ENCODE data around the gene ITGAD. TPM values are rescaled to one million over a fixed set of nuclear protein-coding genes. Genes with fewer than 3 reads are reported as not detected.
A peak's percentile ranks its signal among the peaks of the same experiment; 100 is the strongest.

The ITGAD gene
- total and polyA plus RNA-seq, 2 of the 13 experiments (the other 11 are each of a cell fraction or from before 2014, with no cell fraction given): not detected

- TF ChIP-seq CREBL2 (CRISPR knock-in tag; IDR thresholded peaks at IDR 0.05; ENCODE audit: borderline replicate concordance) (no peak), HNRNPH1 (optimal IDR thresholded peaks at IDR 0.05; ENCODE audit: low read depth, low read length) (peak; percentile 36), ARNT (IDR thresholded peaks at IDR 0.05) (no peak), POGZ (CRISPR knock-in tag; IDR thresholded peaks at IDR 0.05) (0 out of 2 replicates have a peak, but pooled peaks have one; percentile 15), CBX5 (CRISPR knock-in tag; IDR thresholded peaks at IDR 0.05; ENCODE audit: borderline replicate concordance) (peak; percentile 68; the same call in 1 of the 2 replicates), ZNF430 (CRISPR knock-in tag; IDR thresholded peaks at IDR 0.05) (no peak), ZNF780A (CRISPR knock-in tag; IDR thresholded peaks at IDR 0.05) (no peak), RCOR2 (CRISPR knock-in tag; IDR thresholded peaks at IDR 0.05) (peak; percentile 65; the same call in 1 of the 2 replicates), SOX5 (CRISPR knock-in tag; IDR thresholded peaks at IDR 0.05; ENCODE audit: borderline replicate concordance) (no peak), ZNF770 (CRISPR knock-in tag; IDR thresholded peaks at IDR 0.05) (peak; percentile 74), POLR2G (IDR thresholded peaks at IDR 0.05; ENCODE audit: low read depth, low read length) (peak; percentile 56), ZNF256 (CRISPR knock-in tag; conservative IDR thresholded peaks at IDR 0.05) (no peak), ZNF414 (CRISPR knock-in tag; IDR thresholded peaks at IDR 0.05) (0 out of 2 replicates have a peak, but pooled peaks have one; percentile 51), HNF1B (CRISPR knock-in tag; IDR thresholded peaks at IDR 0.05) (peak; percentile 32; the same call in 1 of the 2 replicates), XRCC5 (optimal IDR thresholded peaks at IDR 0.05; ENCODE audit: low read length) (peak; percentile 98), TAF1 (CRISPR knock-in tag; IDR thresholded peaks at IDR 0.05) (no peak), ZNF619 (CRISPR knock-in tag; IDR thresholded peaks at IDR 0.05) (0 out of 2 replicates have a peak, but pooled peaks have one; percentile 52), ZKSCAN8 (CRISPR knock-in tag; IDR thresholded peaks at IDR 0.05; ENCODE audit: borderline replicate concordance) (no peak), ZFX (CRISPR knock-in tag; IDR thresholded peaks at IDR 0.05; ENCODE audit: low read depth) (peak; percentile 74), ZNF614 (CRISPR knock-in tag; IDR thresholded peaks at IDR 0.05; ENCODE audit: borderline replicate concordance) (0 out of 2 replicates have a peak, but pooled peaks have one; percentile 30)
- TF ChIP-seq, protein P1, sequence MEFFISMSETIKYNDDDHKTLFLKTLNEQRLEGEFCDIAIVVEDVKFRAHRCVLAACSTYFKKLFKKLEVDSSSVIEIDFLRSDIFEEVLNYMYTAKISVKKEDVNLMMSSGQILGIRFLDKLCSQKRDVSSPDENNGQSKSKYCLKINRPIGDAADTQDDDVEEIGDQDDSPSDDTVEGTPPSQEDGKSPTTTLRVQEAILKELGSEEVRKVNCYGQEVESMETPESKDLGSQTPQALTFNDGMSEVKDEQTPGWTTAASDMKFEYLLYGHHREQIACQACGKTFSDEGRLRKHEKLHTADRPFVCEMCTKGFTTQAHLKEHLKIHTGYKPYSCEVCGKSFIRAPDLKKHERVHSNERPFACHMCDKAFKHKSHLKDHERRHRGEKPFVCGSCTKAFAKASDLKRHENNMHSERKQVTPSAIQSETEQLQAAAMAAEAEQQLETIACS (CRISPR knock-in tag; IDR thresholded peaks at IDR 0.05): no peak
- TF ChIP-seq, protein P2, sequence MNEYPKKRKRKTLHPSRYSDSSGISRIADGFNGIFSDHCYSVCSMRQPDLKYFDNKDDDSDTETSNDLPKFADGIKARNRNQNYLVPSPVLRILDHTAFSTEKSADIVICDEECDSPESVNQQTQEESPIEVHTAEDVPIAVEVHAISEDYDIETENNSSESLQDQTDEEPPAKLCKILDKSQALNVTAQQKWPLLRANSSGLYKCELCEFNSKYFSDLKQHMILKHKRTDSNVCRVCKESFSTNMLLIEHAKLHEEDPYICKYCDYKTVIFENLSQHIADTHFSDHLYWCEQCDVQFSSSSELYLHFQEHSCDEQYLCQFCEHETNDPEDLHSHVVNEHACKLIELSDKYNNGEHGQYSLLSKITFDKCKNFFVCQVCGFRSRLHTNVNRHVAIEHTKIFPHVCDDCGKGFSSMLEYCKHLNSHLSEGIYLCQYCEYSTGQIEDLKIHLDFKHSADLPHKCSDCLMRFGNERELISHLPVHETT (CRISPR knock-in tag; conservative IDR thresholded peaks at IDR 0.05): 0 out of 2 replicates have a peak, but pooled peaks have one; percentile 51
These were observed 58.7 kb downstream of the ITGAD start (continued) for GRCh38 chr16:31451681-31452351.

All from HepG2 (cell line).